PC-3 (cell line): Measurements from ENCODE around the gene ARHGEF25.

Experiments
- CTCF ChIP-seq: fragments of 300-600 bp; sonication (generic); conservative IDR thresholded peaks from 2 replicates; pipeline ENCODE4 v1.5.1; 2017; ENCODE audit warnings: antibody characterized with exemption, low read depth, mild to moderate bottlenecking, low read length
- EZH2phosphoT487 ChIP-seq: fragments of 300-600 bp; sonication (generic); IDR thresholded peaks from 2 replicates; pipeline ENCODE4 v1.6.1; 2018; ENCODE audit warnings: mild to moderate bottlenecking, antibody characterized with exemption, low read length, borderline replicate concordance

DNA sequence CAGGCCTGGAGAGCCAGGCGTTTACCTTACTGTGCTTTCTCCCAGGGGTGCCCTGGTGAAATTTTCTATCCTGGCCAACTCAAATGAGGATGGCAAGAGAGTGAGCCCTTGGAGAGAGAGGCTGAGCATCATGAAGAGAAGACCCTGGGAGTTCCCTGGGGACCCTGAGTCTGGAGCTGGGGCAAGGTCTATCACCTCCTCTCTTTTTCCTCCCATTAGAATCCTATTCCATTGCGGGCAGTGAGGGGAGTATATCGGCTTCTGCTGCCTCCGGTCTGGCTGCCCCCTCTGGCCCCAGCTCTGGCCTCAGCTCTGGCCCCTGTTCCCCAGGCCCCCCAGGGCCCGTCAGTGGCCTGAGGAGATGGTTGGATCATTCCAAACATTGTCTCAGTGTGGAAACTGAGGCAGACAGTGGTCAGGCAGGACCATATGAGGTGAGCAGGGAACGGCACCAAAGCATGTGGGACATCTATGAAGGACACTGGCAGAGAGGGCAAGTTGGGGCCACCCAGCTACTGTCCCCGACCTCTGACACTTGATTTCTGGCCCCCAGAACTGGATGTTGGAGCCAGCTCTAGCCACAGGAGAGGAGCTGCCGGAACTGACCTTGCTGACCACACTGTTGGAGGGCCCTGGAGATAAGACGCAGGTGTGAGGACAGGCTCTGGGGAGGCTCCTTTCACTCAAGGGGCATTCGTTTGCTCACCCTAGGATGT is 1.6 kb downstream of the ARHGEF25 start:
- no peak for TF ChIP-seq CTCF
- no peak for TF ChIP-seq EZH2phosphoT487
